H9 (cell line): ENCODE measurements around the gene UNC5C. TPM values are rescaled to one million over a fixed set of nuclear protein-coding genes. Genes with fewer than 3 reads are reported as not detected.

Experiments
- DNase-seq: peaks from one replicate; pipeline ENCODE4 v3.0.0-alpha.2; 2017
- H2AFZ ChIP-seq: one replicate; pipeline ENCODE4 v1.6.1; 2013; ENCODE audit warnings: mild to moderate bottlenecking, low read length, control low read depth, moderate library complexity
- H2AK5ac ChIP-seq: 2 replicates; pipeline ENCODE4 v1.6.1; 2013; ENCODE audit warnings: low read length, control low read depth, mixed read lengths; ENCODE audit not compliant: insufficient read length
- H2BK120ac ChIP-seq: one replicate; pipeline ENCODE4 v1.6.1; 2013; ENCODE audit warnings: low read depth, mild to moderate bottlenecking, low read length, control low read depth, inconsistent platforms; ENCODE audit not compliant: poor library complexity, severe bottlenecking
- H2BK12ac ChIP-seq: 2 replicates; pipeline ENCODE4 v1.6.1; 2013; ENCODE audit warnings: low read length, control low read depth, mixed read lengths, low read depth; ENCODE audit not compliant: insufficient read length
- H2BK15ac ChIP-seq: 2 replicates; pipeline ENCODE4 v1.6.1; 2013; ENCODE audit warnings: low read depth, low read length, control low read depth
- H2BK20ac ChIP-seq: one replicate; pipeline ENCODE4 v1.6.1; 2013; ENCODE audit warnings: low read depth, mild to moderate bottlenecking, low read length, control low read depth, inconsistent platforms; ENCODE audit not compliant: poor library complexity, severe bottlenecking
- H2BK5ac ChIP-seq: 2 replicates; pipeline ENCODE4 v1.6.1; 2013; ENCODE audit warnings: low read length, control low read depth, mixed read lengths; ENCODE audit not compliant: insufficient read length
- H3K14ac ChIP-seq: 2 replicates; pipeline ENCODE4 v1.6.1; 2013; ENCODE audit warnings: low read length, control low read depth; ENCODE audit not compliant: insufficient read depth
- H3K18ac ChIP-seq: 2 replicates; pipeline ENCODE4 v1.6.1; 2013; ENCODE audit warnings: low read depth, mild to moderate bottlenecking, mixed read lengths, low read length, control low read depth; ENCODE audit not compliant: insufficient read length
- H3K23ac ChIP-seq: 2 replicates; pipeline ENCODE4 v1.6.1; 2013; ENCODE audit warnings: low read length, control low read depth, mixed read lengths, low read depth; ENCODE audit not compliant: insufficient read length
- H3K23me2 ChIP-seq: 2 replicates; pipeline ENCODE4 v1.6.1; 2013; ENCODE audit warnings: low read depth, mild to moderate bottlenecking, mixed read lengths, low read length, control low read depth; ENCODE audit not compliant: insufficient read length, poor library complexity, severe bottlenecking
- H3K27ac ChIP-seq: 2 replicates; pipeline ENCODE4 v1.5.1; 2013; ENCODE audit warnings: low read length, control low read depth, mixed read lengths, low read depth; ENCODE audit not compliant: insufficient read length
- H3K27me3 ChIP-seq: 2 replicates; pipeline ENCODE4 v1.6.1; 2013; ENCODE audit warnings: low read length, control low read depth, inconsistent platforms; ENCODE audit not compliant: insufficient read depth
- H3K4ac ChIP-seq: 2 replicates; pipeline ENCODE4 v1.6.1; 2013; ENCODE audit warnings: low read depth, mild to moderate bottlenecking, control low read depth, inconsistent platforms, low read length, moderate library complexity
- H3K4me1 ChIP-seq: 2 replicates; pipeline ENCODE4 v1.6.1; 2013; ENCODE audit warnings: low read length, control low read depth, inconsistent platforms; ENCODE audit not compliant: insufficient read depth
- H3K4me2 ChIP-seq: 2 replicates; pipeline ENCODE4 v1.6.1; 2013; ENCODE audit warnings: low read length, control low read depth, mixed read lengths; ENCODE audit not compliant: insufficient read length, insufficient read depth
- H3K56ac ChIP-seq: 2 replicates; pipeline ENCODE4 v1.6.1; 2013; ENCODE audit warnings: low read depth, mild to moderate bottlenecking, mixed read lengths, low read length, control low read depth; ENCODE audit not compliant: insufficient read length
- H3K79me1 ChIP-seq: 2 replicates; pipeline ENCODE4 v1.6.1; 2013; ENCODE audit warnings: low read depth, mild to moderate bottlenecking, moderate library complexity, low read length, control low read depth, inconsistent platforms; ENCODE audit not compliant: insufficient read depth, poor library complexity, severe bottlenecking
- H3K79me2 ChIP-seq: 2 replicates; pipeline ENCODE4 v1.6.1; 2013; ENCODE audit warnings: low read length, control low read depth, inconsistent platforms; ENCODE audit not compliant: insufficient read depth
- H3K9ac ChIP-seq: 2 replicates; pipeline ENCODE4 v1.6.1; 2013; ENCODE audit warnings: low read length, control low read depth, mixed read lengths; ENCODE audit not compliant: insufficient read length; ENCODE audit errors: extremely low read depth
- H3K9me3 ChIP-seq: one replicate; pipeline ENCODE4 v1.6.1; 2013; ENCODE audit warnings: low read depth, low read length, inconsistent platforms; ENCODE audit not compliant: control insufficient read depth
- H3T11ph ChIP-seq: one replicate; pipeline ENCODE4 v1.6.1; 2013; ENCODE audit warnings: mild to moderate bottlenecking, low read length, control low read depth, inconsistent platforms
- H4K20me1 ChIP-seq: one replicate; pipeline ENCODE4 v1.6.1; 2013; ENCODE audit not compliant: control insufficient read depth, insufficient read length, insufficient read depth
- H4K5ac ChIP-seq: 2 replicates; pipeline ENCODE4 v1.6.1; 2013; ENCODE audit warnings: low read depth, mild to moderate bottlenecking, mixed read lengths, low read length, control low read depth; ENCODE audit not compliant: insufficient read length
- H4K8ac ChIP-seq: replicated peaks from 2 replicates; pipeline ENCODE4 v1.6.1; 2013; ENCODE audit warnings: low read length, control low read depth, mixed read lengths, low read depth; ENCODE audit not compliant: insufficient read length
- H4K91ac ChIP-seq: 2 replicates; pipeline ENCODE4 v1.6.1; 2013; ENCODE audit warnings: low read depth, mild to moderate bottlenecking, moderate library complexity, mixed read lengths, low read length, control low read depth; ENCODE audit not compliant: insufficient read length
- H3K27ac Mint-ChIP-seq, 3 experiments: 2 replicates in 2 of 3; 3 replicates in 1 of 3; pipeline ENCODE4 v1.8.0; 2020 to 2021; ENCODE audit warnings: mixed read lengths in 3 of 3, mild to moderate bottlenecking in 1 of 3, moderate library complexity in 1 of 3
- H3K27me3 Mint-ChIP-seq: 2 replicates; pipeline ENCODE4 v1.8.0; 2021; ENCODE audit warnings: low read depth, mild to moderate bottlenecking, moderate library complexity, mixed read lengths
- H3K36me3 Mint-ChIP-seq, 3 experiments: 2 replicates in 2 of 3; 3 replicates in 1 of 3; pipeline ENCODE4 v1.8.0; 2020 to 2021; ENCODE audit warnings: low read depth in 3 of 3, mixed read lengths in 3 of 3; ENCODE audit not compliant: insufficient read depth in 1 of 3
- H3K4me1 Mint-ChIP-seq, 2 experiments: 2 replicates each; pipeline ENCODE4 v1.8.0; 2020; ENCODE audit warnings: mixed read lengths in 2 of 2
- H3K4me3 Mint-ChIP-seq, 2 experiments: 2 replicates in 1 of 2; 3 replicates in 1 of 2; pipeline ENCODE4 v1.8.0; 2020 to 2021; ENCODE audit warnings: mild to moderate bottlenecking in 2 of 2, mixed read lengths in 2 of 2, moderate library complexity in 1 of 2
- H3K9me3 Mint-ChIP-seq, 2 experiments: 2 replicates in 1 of 2; 3 replicates in 1 of 2; pipeline ENCODE4 v1.8.0; 2020; ENCODE audit warnings: mild to moderate bottlenecking in 2 of 2, mixed read lengths in 2 of 2, moderate library complexity in 1 of 2
- WGBS: extraction: QIAGEN DNeasy Blood & Tissue Kit; methylation state at CpG from one replicate; pipeline ENCODE4 v1.1.7; 2013; ENCODE audit warnings: missing lambda C conversion rate, low lambda C conversion rate, mixed read lengths; ENCODE audit not compliant: insufficient read length; ENCODE audit errors: extremely low coverage; 5-methylcytosine and 5-hydroxymethylcytosine counted together
- total RNA-seq: library from RNA; stranded (reverse); gene quantifications from 2 replicates; pipeline ENCODE4 v1.2.1, GENCODE V29; 2021
- TF ChIP-seq, protein P1 (sequence below): fragments of 200-600 bp; sonication (generic); conservative IDR thresholded peaks from 3 replicates; pipeline ENCODE4 v1.8.0; 2021; ENCODE audit warnings: antibody characterized with exemption, mild to moderate bottlenecking

Gene UNC5C
- total RNA-seq, 1 experiment from 2014 or later: not detected

DNA sequence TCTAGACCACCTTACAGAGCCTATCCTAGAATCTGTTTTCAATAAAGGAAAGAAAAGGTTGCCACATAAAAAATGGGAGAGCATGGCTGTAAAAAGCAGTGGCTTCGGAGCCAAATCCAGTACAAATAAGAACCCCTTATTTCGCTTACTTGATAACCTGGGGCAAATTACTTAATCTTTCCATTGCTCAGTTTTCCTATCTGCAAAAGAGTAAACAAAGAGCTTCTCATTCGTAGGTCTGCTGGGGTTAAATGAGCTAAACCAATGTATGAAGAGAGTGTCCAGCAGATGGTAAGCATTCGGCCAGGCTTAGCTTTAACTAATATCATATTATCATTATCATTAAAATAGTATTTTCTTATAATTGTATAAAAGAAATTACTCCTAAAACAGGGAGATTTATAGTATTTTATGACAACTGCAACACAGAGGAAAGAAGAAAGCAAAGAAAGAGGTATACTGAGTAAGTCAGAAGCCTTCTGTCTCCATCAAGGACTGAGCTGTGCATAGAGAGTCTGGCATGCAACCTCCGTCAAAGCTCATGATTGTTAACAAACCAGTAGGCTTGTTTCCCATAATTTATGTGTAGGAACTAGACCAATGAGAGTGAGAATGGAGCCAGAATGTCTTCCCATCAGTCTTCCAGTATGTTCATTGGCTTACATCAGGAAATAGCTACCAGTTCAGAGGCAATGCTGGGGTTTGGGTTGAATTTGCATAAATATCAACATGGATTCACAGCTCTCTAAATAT lies 364.9 kb downstream of the UNC5C start:
- no peak overlapping the region for H3K23ac ChIP-seq
- H3K4ac ChIP-seq: no peak overlapping the region
- DNase-seq: no peak
- no peak overlapping the region for H2BK20ac ChIP-seq
- H3K79me2 ChIP-seq: no peaks in the 10 kb centered on the region
- H3K18ac ChIP-seq: no peak overlapping the region
- TF ChIP-seq, protein P1, sequence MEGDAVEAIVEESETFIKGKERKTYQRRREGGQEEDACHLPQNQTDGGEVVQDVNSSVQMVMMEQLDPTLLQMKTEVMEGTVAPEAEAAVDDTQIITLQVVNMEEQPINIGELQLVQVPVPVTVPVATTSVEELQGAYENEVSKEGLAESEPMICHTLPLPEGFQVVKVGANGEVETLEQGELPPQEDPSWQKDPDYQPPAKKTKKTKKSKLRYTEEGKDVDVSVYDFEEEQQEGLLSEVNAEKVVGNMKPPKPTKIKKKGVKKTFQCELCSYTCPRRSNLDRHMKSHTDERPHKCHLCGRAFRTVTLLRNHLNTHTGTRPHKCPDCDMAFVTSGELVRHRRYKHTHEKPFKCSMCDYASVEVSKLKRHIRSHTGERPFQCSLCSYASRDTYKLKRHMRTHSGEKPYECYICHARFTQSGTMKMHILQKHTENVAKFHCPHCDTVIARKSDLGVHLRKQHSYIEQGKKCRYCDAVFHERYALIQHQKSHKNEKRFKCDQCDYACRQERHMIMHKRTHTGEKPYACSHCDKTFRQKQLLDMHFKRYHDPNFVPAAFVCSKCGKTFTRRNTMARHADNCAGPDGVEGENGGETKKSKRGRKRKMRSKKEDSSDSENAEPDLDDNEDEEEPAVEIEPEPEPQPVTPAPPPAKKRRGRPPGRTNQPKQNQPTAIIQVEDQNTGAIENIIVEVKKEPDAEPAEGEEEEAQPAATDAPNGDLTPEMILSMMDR: no peak
- Mint-ChIP-seq H3K36me3 (peaks cover 0 to 2% (median 0%) of the 10 kb centered on the region in 3 experiments; a peak in 3 of 7 replicates), H3K9me3 (no peaks in the 10 kb centered on the region; a peak in 1 of 5 replicates), H3K4me1 (peaks cover 23 to 29% of the 10 kb centered on the region in 2 experiments), H3K27me3 (peaks cover 8% of the 10 kb centered on the region), H3K27ac (no peak overlapping the region), H3K4me3 (no peak overlapping the region)
- no peaks in the 10 kb centered on the region for H3K9me3 ChIP-seq
- H2BK5ac ChIP-seq: no peak overlapping the region
- no peak overlapping the region for H3K14ac ChIP-seq
- no peak overlapping the region for H2AK5ac ChIP-seq
- no peaks in the 10 kb centered on the region for H3K27me3 ChIP-seq
- no peak overlapping the region for H3K4me2 ChIP-seq
- no peak overlapping the region for H3K56ac ChIP-seq
- H4K20me1 ChIP-seq: no peaks in the 10 kb centered on the region
- H4K5ac ChIP-seq: no peak overlapping the region
- no peaks in the 10 kb centered on the region for H3K23me2 ChIP-seq
- no peak overlapping the region for H3K27ac ChIP-seq
- no peak overlapping the region for H4K91ac ChIP-seq
- no peak overlapping the region for H4K8ac ChIP-seq
- H3K4me1 ChIP-seq: no peaks in the 10 kb centered on the region; the same call in 1 of the 2 replicates
- H2BK15ac ChIP-seq: no peak overlapping the region
- H2BK12ac ChIP-seq: no peak overlapping the region
- H2BK120ac ChIP-seq: no peak overlapping the region
- no CpG with 5 or more reads among the region's 5 CpGs for WGBS
- H3K79me1 ChIP-seq: no peaks in the 10 kb centered on the region
- no peak overlapping the region for H2AFZ ChIP-seq
- H3K9ac ChIP-seq: no peak overlapping the region
- H3T11ph ChIP-seq: no peak overlapping the region
